ENCODE results near the gene RRP1. TPM values are rescaled to one million over a fixed set of nuclear protein-coding genes. Genes with fewer than 3 reads are reported as not detected.
"Not testable (repeated sequence)": the region's sequence is repeated elsewhere in the genome, so short reads cannot be mapped to it uniquely, and the experiment has no call there.

Gene RRP1
- total RNA-seq, 1 donor from 2014 or later, result 19.0 TPM

GRCh38 chr21:43818685-43819084 is 29.3 kb downstream of the RRP1 start:
- intact Hi-C loops (cut with DNase I), result no loop called here
- Histone ChIP-seq H3K27me3 (no peaks in the 10 kb centered on the region), H3K27ac (no peak overlapping the region), H3K4me1 (no peaks in the 10 kb centered on the region), H3K36me3 (no peaks in the 10 kb centered on the region), H3K9me3 (no peaks in the 10 kb centered on the region), H3K4me3 (no peak overlapping the region)
- ATAC-seq (peak; percentile 52), DNase-seq (no peak)
- TF ChIP-seq CTCF (IDR thresholded peaks at IDR 0.05), result no peak

- Histone ChIP-seq H3K36me3 (no peaks in the 10 kb centered on the region), H3K9me3 (no peaks in the 10 kb centered on the region), H3K27me3 (no peaks in the 10 kb centered on the region), H3K4me3 (no peak overlapping the region), H3K27ac (no peak overlapping the region), H3K4me1 (no peaks in the 10 kb centered on the region)
- TF ChIP-seq CTCF (IDR thresholded peaks at IDR 0.05), result no peak
- ATAC-seq (no peak), DNase-seq (no peak)
- intact Hi-C loops (cut with DNase I), result no loop called here
Observed at GRCh38 chr21:43819511-43820405, 30.4 kb downstream of the RRP1 start.

GRCh38 chr21:43820466-43820865 is 31.1 kb downstream of the RRP1 start:
- Histone ChIP-seq H3K4me1 (no peaks in the 10 kb centered on the region), H3K27ac (no peak overlapping the region), H3K36me3 (no peaks in the 10 kb centered on the region), H3K4me3 (no peak overlapping the region), H3K27me3 (no peaks in the 10 kb centered on the region), H3K9me3 (no peaks in the 10 kb centered on the region)
- ATAC-seq (no peak), DNase-seq (no peak)
- intact Hi-C loops (cut with DNase I), result no loop called here
- no peak for TF ChIP-seq CTCF (IDR thresholded peaks at IDR 0.05)

GRCh38 chr21:43822166-43822565 is 32.8 kb downstream of the RRP1 start:
- H3K9me3 ChIP-seq; intact Hi-C loops (cut with DNase I); ATAC-seq; DNase-seq; H3K4me3 ChIP-seq; H3K27ac ChIP-seq; H3K4me1 ChIP-seq; H3K27me3 ChIP-seq; H3K36me3 ChIP-seq: not testable (repeated sequence)

GRCh38 chr21:43822741-43823140 is 33.4 kb downstream of the RRP1 start:
- not testable (repeated sequence) for H3K4me1 ChIP-seq

GRCh38 chr21:43824333-43825241 is 35.2 kb downstream of the RRP1 start:
- H3K27me3 ChIP-seq, result peaks cover 11% of the 10 kb centered on the region
- H3K9me3 ChIP-seq, result no peaks in the 10 kb centered on the region
- DNase-seq (no peak), ATAC-seq (no peak)
- no peak for TF ChIP-seq CTCF (IDR thresholded peaks at IDR 0.05)
- no peak overlapping the region for H3K4me3 ChIP-seq
- intact Hi-C loops (cut with DNase I), result no loop called here
- no peaks in the 10 kb centered on the region for H3K36me3 ChIP-seq
- no peak overlapping the region for H3K27ac ChIP-seq
- H3K4me1 ChIP-seq, result no peaks in the 10 kb centered on the region

More at GRCh38 chr21:43822741-43823140, 33.4 kb downstream of the RRP1 start:
- H3K36me3 ChIP-seq; intact Hi-C loops (cut with DNase I); ATAC-seq; H3K27me3 ChIP-seq; H3K4me3 ChIP-seq; H3K9me3 ChIP-seq; DNase-seq; H3K27ac ChIP-seq: not testable (repeated sequence)

All from upper lobe of right lung (tissue), 1 donor.